ENCODE results near the gene MYORG.

MYORG gene

DNA sequence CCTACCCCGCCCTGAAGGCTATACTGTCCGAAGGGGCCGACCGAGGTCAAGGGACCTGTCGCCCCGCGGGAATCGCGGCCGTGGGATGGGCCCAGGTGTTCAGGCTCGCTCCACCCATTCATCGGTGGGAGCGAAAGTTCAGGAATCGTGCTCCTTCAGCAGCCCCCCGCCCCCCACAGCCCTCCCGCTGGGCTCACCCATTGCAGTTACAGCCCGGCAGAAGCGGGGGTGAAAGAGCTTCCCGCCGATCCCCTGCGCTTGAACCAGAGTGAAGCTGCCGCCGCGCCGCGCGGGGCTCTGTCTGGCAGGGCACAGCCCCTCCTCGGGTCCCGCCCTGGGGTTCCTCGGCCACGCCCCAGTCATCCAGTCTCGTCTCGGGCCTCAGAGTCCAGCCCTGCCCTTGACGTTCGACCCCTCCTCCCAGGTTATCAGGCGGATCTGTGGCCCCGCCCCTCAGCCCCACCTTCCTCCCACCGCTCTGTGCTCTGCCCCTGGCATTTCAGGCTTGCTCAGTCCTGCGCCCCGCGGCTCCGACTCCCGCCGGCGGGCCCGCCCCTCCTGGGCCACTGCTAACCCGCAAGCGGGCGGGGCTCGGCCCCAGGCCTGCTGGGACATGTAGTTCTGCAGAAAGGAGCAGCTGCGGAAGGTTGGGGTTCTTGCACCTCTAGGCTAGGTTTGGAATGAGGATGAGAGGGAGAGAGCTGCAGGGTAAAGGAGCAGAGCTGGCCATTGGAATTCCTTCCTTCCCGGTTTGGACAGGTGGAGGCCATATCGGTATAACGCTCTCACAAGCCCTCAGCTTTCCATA, at the start of gene MYORG:
TSS of gene MYORG (minus strand) at position 303 of the 808 bp plus-strand sequence. CDS start 3,955 bp downstream, outside the sequence.
- peak; percentile 93 for DNase-seq

DNA sequence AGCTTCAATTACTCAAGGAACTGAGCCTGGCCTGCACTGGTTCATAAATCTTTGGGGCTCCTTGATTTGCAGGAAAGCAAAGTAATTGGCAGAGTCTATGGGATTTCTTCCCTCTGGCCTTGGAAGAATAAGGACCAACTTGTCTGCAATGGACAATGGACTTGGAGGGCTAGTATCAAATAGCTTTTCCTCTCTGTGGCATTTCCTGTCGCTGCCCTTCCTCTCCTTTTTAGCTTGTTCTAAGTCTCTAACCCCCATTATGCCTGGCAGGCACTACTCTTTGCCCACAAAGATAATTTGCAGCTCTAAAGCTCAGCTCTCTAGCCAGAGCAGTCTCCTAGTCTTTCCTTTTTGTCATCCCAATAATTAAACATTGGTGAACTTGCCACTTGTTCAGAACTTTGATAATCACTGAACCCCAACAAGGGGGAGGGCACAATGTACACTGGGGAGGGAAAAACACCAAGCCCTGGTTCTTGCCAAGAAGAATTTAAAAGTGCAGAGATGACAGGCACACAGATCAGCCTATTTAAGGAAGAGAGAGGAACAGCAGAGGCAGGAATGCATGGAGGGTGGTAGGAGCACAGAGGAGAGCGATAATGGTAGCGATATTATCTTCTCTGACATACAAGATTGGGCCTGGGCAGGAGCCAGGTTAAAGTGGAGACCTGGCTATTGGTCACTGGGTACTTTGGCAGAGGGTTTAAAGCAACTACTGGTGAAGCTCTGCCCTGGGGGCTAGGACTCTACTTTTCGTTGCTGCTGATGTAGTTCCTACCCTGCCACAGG, 43.2 kb upstream of the MYORG start:
- no peak for DNase-seq

DNA sequence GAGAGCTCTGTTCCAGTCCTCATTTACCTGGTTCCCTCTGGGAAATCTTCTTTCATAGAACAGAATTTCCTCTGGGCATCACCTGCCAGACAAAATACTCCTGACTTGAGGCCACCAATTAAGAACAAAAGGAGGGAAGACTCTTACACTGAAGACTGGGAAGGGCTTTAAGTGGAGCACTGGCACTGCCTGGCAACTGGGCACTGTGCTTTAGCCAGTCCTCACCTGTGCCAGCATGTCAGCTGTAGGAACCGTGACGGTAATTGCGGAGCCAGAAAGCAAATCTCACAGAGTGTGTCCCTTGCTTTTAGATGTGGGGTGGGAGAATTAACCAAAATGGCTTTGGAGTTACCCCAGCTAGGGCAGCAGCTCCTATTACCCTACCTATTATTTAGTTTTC, 41.0 kb upstream of the MYORG start:
- DNase-seq, result no peak

DNA sequence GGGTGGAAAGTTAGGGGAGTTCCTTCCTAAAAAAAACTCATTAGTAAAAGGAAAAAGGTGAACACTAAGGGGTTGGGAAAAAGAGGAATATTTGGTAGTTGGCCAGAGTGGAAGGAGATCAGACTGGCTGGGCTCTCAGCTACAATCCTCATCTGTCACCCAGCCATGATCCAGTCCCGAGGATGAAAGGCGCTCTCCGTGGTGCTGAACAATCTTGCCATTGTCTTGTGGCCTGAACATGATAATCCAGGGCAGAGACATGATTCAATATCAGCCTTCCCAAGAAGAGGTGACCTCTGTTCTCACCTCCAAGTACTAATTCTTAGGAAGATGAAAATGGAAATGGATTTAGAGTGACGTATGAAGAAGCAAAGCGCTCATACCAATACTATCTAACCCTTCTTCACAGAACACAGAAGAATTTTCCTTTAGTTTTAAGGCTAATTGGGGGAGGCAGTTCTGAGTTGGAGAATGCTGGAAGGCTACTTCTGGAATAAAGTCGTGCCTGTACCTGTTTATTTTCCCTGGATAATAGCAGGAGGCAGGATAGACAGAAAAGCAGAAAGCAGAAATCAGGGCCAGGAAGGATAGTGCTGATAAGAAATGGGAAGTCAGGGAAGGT, 36.6 kb upstream of the MYORG start:
- DNase-seq, result no peak

DNA sequence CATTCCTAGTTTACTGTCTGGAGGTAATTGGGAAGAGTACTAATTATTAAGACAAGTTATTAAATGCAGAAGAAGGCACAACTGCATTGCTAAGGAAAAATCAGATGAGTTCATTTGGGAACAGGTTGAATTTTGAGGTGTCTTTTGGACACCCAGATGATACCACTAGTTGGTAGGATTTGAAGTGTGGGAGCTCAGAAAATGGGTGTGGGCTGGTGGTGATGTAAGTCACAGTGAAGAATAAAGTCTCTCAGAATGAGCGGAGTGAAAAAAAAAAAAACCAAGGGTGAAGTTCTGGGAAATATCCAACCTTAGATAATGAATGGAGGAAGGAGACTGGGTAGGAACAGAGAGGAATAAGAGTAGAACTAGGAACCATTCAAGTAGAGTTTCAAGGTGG, 35.6 kb upstream of the MYORG start:
- no peak for DNase-seq

DNA sequence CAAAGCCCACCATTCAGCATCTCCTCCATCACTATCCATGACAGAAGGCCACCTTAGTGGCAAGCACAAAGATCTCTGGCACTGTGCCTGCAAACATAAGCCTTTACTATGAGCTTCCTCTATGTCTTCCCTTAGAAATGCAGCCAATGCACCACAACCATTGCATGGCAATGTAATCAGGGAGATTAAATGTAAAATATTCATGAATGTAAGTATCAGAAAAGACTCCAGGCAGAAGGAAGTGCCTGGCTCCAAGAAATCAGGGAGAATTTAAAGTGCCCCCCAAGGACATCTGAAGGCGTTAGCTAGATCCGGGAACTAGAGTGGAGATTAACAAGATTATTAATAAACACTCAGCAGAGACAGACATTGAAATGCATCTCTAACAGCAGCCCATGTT, 32.5 kb upstream of the MYORG start:
- no peak for DNase-seq

DNA sequence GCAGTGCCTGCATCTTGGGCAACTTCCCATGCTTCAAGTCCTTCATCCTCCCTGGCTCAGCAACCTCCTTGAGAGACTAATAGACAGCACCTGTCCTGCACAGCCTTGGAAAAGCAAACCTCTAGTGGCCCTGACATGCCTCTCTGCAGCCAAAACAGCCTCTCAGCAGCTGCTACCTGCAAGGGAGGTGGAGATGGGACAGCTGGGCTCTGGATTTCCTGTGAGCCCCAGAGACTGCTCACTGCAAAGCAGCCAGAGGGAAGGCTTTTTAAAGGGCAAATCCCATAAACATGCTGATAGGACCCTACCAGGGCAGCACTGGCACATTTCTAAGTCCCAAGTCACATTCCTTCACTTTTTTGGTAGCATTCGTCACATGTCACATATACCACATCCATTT, 31.5 kb upstream of the MYORG start:
- no peak for DNase-seq

DNA sequence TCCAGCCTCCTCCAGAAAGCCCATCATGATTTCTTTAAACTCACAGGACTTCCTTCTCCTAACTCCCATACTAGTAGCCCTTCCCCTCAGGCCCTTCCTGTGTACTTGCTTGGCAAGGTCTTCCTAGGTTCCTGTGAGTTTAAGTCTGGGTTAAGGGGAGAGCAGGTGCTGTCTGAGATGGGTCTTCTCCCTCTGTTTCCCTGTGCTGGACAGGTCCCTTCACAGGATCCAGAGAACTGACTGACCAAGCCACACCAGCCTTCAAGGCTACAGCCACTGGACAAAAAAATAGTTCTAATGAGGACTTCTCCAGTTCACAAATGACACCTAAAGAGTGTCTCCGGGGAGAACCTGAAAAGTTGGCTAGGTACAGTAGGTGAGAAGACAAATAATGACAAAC, 29.5 kb upstream of the MYORG start:
- DNase-seq, result no peak

DNA sequence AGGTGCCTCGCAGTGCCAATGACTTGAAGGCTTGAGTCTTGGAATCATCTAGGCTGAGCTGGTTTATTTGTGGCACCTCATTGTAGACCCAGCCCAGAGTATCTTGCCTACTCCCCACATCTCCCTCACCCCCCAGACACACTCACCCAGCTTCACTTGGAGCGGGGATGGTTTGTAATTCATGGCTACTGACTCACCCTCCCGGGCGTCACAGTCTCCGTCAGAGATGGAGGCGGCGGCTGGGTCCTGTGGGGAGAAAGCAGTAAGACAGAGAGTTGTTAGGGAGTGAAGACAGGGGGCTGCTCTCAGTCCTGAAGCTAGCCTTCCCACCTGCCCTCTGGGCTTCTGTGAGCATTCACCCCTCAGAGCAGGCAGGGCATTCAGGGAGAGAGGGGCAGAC, 29.0 kb upstream of the MYORG start:
- DNase-seq, result no peak

DNA sequence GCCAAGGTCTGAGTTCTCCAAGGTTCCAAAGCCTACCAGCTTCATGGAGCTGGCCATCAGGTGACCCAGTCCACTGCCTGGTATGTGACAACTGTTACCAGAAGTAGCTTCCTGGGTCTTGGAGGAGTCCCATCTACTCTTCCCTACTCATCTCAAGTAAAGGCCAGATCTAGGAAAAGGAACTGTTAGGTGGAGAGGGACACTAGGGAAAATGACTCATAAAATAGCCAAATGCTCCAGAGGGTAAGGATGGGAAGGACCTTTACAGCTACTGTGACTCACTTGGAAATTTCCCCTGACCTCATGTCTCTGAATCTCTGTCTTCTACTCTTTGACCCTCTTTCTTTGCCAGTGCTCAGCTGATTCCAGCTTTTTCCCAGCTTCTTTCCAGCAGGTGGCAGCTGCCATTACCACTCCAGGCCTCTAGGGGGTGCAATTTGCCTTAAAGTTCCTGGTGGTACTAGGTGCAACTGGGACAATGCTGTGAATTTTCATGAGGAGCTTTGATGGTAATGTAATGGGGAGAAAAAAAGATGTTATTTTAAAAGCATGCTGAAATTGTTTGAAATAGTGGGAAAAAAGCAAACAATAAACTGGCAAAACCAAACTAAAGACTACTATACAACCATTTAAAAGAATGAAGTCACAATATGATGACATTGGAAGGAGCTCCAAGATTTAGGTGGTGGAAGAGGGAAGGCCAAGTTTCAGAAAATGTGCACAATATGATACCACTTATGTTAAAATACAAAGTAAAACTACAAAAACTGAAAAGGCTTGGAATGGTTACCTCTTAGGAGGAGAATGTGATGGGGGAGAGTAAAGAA, 27.1 kb upstream of the MYORG start:
- peak; percentile 13 for DNase-seq

DNA sequence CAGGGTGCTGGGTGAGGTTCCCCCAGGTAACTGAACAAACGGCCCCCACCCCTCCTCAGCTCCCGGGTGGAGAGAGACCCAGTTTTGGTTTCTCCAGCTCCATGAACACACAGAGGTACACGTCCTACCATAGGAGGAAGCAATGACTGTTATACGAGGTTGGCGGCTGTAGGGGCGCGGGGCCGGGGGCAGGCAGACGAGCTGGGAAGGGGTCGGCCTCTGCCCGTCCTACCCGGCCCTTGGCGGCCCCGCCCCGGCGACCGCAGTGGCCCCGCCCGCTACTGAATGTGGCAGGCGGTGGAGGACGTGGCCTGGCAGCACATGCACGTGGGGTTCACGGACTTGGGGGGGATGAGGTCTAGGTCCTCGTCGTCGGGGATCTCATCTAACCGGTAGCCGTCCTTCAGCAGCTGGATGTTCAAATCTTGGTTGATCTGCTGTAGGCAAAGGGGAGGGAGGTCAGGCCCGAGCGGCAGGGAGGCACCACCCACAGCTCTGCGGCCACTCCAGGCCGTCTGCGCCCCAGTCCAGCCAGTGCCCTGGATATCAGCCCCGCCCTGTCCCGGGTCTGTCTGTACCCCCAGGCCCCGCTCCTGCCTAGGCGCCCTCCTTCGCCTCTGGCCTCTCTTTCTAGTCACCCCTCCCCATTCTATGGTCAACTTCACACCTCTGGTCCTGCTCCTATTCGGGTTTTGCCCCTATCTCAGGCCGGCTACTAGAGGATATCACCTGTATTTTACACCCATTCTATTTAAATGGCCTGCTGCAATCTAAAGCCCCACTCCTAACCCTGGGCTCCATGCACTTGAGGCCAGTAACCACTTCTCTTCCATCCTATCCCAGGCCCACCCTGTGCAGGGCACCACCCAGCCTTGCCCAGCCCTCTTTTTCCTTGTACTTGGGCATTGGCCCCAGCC, 24.2 kb upstream of the MYORG start:
- DNase-seq, result no peak

DNA sequence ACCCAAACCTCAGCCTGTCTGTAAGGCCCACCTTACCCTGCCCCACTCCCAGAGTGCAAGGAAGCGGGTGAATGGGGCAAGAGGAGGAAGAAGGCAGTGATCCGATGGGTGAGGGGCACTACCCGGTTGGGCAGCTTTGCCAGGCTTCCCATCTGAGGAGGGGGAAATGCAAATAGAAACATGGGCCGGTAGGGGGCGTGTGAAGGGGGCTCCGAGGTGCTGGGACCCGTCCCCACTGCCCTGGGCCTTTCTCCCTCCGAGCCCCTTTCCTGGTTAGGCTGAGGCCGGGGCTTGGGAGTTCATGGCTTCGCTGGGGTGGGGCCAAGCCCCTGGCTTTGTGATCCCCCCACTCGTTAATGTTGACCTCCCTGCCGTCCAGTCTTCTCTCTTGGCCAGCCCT, 23.6 kb upstream of the MYORG start:
- DNase-seq, result no peak

DNA sequence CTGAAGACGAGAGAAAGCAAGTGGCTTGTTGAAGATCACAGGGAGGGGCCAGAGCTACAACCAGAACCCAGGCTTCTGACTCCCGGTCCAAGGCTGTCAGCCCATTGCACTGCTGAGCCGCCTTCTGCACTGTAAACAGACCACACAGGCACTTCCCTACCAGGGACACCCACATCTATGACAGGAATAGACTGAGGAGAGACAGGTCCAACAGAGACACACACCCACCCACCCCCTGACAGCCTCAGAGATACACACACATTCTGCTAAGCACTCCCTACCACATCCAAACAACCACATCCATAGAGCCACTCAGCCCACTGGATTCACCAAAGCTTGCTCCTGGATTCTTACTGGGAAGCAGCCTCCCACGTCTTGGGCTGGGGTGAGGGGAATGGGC, 23.0 kb upstream of the MYORG start:
- no peak for DNase-seq

DNA sequence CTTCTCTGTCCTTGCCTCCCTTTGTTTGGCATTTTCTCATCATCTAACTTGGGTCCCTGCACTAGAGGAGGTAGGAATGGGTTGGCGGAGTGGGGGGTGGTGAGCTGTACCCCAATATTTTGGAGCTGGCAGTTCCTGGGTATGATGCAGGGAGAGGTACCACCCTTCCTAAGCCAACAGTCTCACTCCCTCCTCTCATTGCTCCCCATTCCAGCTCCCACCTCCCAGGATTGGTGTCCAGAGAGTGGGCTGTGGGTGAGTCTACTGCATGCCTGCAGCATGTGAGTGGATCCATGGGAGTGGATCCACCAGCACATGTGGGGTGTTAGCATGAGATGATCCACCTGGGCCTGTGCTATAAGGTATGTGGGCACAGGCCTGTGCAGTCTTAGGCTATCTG, 22.2 kb upstream of the MYORG start:
- no peak for DNase-seq

DNA sequence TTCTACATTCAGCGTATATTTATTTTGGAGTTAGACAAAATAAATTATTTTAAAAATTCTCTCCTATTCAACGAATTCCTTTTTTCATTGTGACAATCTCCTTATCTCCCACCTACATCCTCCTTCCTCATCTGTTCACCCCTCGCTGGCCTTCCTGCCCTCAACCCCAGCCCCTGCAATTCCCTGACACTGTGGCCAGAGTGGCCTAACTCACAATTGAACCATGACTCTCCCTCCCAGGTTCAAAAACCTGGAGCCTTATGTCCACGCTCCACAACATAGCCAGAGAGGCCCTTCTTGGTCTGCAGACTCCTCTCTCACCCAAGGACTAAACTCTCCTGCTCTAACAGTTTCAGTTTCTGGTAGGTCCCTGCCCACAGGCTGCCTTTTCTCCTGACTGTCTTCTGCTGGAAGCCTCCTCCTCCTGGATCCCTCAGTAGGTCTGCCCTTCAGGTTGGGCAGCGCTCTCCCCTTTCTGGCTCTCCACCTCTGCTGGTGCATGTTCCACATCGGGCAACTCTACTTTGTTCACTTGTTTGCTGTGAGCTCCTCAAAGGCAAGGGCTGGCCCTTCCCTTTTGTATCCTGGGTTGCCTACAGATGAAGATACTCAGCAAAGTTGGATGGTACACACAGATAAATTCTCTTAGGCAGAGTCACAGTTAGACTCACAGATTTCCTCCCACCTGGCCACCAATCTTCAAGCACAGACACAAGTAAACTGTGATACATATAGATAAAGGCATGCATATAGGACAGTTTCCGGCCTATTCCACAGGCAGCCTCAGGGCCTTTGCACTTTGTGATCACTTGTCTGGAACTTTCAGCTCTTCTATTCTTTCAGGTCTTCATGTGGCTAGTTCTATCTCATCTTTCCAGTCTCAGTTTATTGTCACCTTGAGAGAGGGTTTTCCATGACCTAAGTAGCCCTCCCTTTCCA, 19.8 kb upstream of the MYORG start:
- DNase-seq, result no peak

DNA sequence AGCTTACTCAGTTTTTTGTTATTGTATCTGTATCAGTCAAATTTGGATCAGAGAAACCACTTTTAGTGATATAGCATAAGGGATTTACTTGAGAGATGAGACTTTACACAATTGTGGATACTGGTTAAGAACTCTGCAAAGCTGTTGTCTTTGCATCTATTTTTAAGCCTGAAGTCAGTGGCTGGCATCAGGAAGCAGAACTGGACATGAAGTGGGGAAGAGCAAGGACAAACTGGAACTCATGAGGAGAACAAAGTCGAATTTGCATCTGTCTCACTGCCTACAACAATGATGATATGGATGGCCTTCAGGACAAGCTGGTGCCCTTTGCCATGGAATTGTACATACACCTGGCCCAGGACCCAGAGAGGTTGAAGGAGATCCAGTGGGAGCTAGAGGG, 15.8 kb upstream of the MYORG start:
- no peak for DNase-seq

DNA sequence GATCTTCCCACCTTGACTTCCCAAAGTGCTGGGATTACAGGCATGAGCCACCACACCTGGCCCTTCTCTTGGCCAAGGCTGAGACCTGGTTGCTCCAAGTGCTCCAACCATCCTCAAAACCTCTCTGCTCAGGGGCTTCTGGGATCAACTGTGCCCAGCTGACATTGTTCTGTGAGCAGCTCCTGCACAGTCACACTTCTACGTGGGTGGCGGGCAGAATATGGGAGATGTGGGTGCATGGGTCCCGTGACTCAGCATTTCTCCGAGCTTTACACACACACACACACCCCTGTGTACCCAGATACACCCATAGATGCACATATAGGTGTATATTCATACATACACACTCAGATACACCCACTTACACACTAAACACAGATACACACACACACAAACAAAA, 10.5 kb upstream of the MYORG start:
- DNase-seq, result no peak

DNA sequence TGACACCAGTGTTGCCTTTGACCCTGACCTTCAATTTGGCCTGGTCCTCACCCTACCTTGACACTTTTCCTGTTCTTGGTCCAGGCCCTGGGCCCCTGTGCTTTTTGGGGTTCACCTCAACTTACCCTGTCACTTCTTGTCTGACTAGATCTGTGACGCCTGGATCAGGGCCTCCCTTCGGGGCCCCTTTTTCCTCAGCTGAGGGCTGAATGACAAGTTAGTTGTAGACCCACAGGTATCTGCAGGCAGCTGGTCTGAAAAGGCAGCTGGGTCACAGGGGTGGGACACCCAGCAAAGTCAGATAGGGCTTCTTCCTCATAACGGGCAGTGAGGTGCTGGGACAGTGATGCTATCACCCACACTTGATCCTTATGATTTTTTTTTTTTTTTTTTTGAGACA, 10.0 kb upstream of the MYORG start:
- no peak for DNase-seq

DNA sequence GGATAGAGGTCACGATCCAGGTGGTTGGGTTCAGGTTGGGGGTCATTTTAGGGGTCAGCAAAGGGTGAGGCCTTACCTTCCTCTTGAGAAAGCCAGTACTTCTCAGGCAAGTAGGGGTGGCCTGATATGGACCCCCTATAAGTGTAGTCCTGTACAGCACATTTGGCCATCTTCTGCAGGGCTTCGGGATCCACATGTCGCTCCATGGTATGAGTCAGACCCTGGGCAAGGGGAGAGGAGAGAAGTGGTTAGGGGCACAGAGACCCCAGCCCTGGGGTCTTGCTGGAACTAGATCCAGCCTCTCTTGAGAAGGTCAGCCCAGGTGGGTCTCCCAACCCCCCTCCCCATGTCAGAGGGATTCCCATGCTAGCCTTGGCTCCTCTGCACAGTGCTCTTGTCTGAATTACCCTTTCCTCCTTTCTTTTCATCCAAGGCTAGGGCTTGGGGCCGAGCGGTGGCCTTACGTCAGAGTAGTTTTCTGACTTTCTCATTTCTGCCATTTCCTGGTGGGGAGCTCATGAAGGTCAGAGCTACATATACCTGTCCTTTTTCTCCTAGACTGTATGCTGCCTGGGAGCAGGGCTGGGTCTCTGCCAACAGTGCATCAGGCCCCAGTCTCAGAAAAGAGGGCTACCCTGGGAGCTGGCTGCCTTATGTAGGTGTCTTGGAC, 9.0 kb upstream of the MYORG start:
- no peak for DNase-seq
